K562 (cell line): ENCODE results near the gene ACP1. TPM values are rescaled to one million over a fixed set of nuclear protein-coding genes. Genes with fewer than 3 reads are reported as not detected.

Source experiments
- ARNT ChIP-seq, 2 experiments: fragments of 450-650 bp; IDR thresholded peaks; 2 replicates each; pipeline ENCODE4 v1.6.1; 2016; ENCODE audit warnings: mild to moderate bottlenecking in 1 of 2
- BDP1 ChIP-seq: IDR thresholded peaks from 3 replicates; pipeline ENCODE4 v1.6.1; 2011; ENCODE audit not compliant: insufficient read length, insufficient read depth
- CHCHD3 ChIP-seq: fragments of 250-450 bp; sonication (Bioruptor Pico); IDR thresholded peaks from 2 replicates; pipeline ENCODE4 v2.1.2; 2022; ENCODE audit warnings: mild to moderate bottlenecking
- GATAD2A ChIP-seq: fragments of 450-650 bp; IDR thresholded peaks from 2 replicates; pipeline ENCODE4 v1.6.1; 2017
- NONO ChIP-seq, 2 experiments: fragments of 200-400 bp in 1 of 2; fragments of 450-650 bp in 1 of 2; formaldehyde crosslinking in 1 of 2; IDR thresholded peaks; 2 replicates each; pipeline ENCODE4 v1.6.1; 2017; ENCODE audit warnings: low read depth in 2 of 2, mild to moderate bottlenecking in 2 of 2, moderate library complexity in 2 of 2, low read length in 1 of 2
- POLR2A ChIP-seq: fragments of 450-650 bp; conservative IDR thresholded peaks from 2 replicates; pipeline ENCODE4 v1.6.1; 2016
- SOX6 ChIP-seq: fragments of 450-650 bp; IDR thresholded peaks from 2 replicates; pipeline ENCODE4 v1.6.1; 2014; ENCODE audit warnings: mild to moderate bottlenecking
- YY1 ChIP-seq, 3 experiments: IDR thresholded peaks; 2 replicates each; pipeline ENCODE4 v1.6.1; 2011; ENCODE audit warnings: low read length in 2 of 3, mild to moderate bottlenecking in 2 of 3, moderate library complexity in 2 of 3, borderline replicate concordance in 1 of 3, control low read depth in 1 of 3, low read depth in 1 of 3; ENCODE audit not compliant: insufficient read depth in 3 of 3, insufficient replicate concordance in 2 of 3, control insufficient read depth in 1 of 3, insufficient read length in 1 of 3; ENCODE audit errors: extremely low read depth in 1 of 3
- ZNF174 ChIP-seq: fragments of 250-450 bp; sonication (Bioruptor Pico); IDR thresholded peaks from 2 replicates; pipeline ENCODE4 v1.4.0; 2020; ENCODE audit warnings: mild to moderate bottlenecking
- ZNF639 ChIP-seq, 2 experiments: fragments of 200-800 bp in 1 of 2; sonication (Bioruptor generic) in 1 of 2; sonication (generic) in 1 of 2; formaldehyde crosslinking in 1 of 2; IDR thresholded peaks in 1 of 2; conservative IDR thresholded peaks in 1 of 2; 2 replicates each; pipeline versions ENCODE4 v1.5.0 to v1.6.1; 2016 to 2020; ENCODE audit warnings: missing compliant biosample characterization in 1 of 2, missing genetic modification characterization in 1 of 2, missing genetic modification reagents in 1 of 2
- polyA plus RNA-seq, 8 experiments: library from polyadenylated mRNA; depleted of rRNA in 4 of 8; stranded (reverse) in 5 of 8; unstranded in 3 of 8; fragments of >200 nt; fragmentation: Nextera tagmentation in 2 of 8; fragmentation: Illumina TruSeq in 1 of 8; extraction: Ambion mirVana in 2 of 8; extraction: Trizol in 1 of 8; gene quantifications; 2 replicates each; pipeline versions ENCODE4 v1.2.1 to v1.2.3, GENCODE V29; 2011 to 2014; ENCODE audit warnings: inconsistent platforms in 1 of 8, missing spikeins in 1 of 8
- total RNA-seq, 7 experiments: library from RNA; depleted of rRNA in 6 of 7; stranded (reverse); fragments of >200 nt in 6 of 7; fragmentation: Illumina TruSeq in 2 of 7; extraction: Trizol in 2 of 7; gene quantifications; 2 replicates each; pipeline versions ENCODE4 v1.2.1 to v1.2.3, GENCODE V29; 2011 to 2021; ENCODE audit warnings: low replicate concordance in 1 of 7
- TF ChIP-seq, protein P1 (sequence below): fragments of 450-650 bp; IDR thresholded peaks from 2 replicates; pipeline ENCODE4 v1.6.1; 2017; ENCODE audit warnings: antibody characterized with exemption

The ACP1 gene
- total and polyA plus RNA-seq, 9 of the 15 experiments (the other 6 are each of a cell fraction or from before 2014, with no cell fraction given) = 139 to 493 (median 189) TPM

GRCh38 chr2:264493-265468 is at the start of gene ACP1 (continued):
- TF ChIP-seq ZNF639 (CRISPR knock-in tag; conservative IDR thresholded peaks at IDR 0.05 in 1 of 2, IDR thresholded peaks at IDR 0.05 in 1 of 2) (no peak), ARNT (IDR thresholded peaks at IDR 0.05) (no peak), SOX6 (no peak), CHCHD3 (no peak), YY1 (IDR thresholded peaks at IDR 0.05; ENCODE audit: borderline replicate concordance in 1 of 3, control insufficient read depth in 1 of 3, extremely low read depth in 1 of 3, insufficient read depth in 3 of 3, insufficient read length in 1 of 3, insufficient replicate concordance in 2 of 3, low read depth in 1 of 3, low read length in 2 of 3) (peak; percentile 70 to 95 (median 90)), BDP1 (no peak), NONO (IDR thresholded peaks at IDR 0.05; ENCODE audit: low read depth in 2 of 2, low read length in 1 of 2) (no peak), GATAD2A (no peak), ZNF174 (CRISPR knock-in tag) (no peak), POLR2A (peak; percentile 94)
- TF ChIP-seq, protein P1, sequence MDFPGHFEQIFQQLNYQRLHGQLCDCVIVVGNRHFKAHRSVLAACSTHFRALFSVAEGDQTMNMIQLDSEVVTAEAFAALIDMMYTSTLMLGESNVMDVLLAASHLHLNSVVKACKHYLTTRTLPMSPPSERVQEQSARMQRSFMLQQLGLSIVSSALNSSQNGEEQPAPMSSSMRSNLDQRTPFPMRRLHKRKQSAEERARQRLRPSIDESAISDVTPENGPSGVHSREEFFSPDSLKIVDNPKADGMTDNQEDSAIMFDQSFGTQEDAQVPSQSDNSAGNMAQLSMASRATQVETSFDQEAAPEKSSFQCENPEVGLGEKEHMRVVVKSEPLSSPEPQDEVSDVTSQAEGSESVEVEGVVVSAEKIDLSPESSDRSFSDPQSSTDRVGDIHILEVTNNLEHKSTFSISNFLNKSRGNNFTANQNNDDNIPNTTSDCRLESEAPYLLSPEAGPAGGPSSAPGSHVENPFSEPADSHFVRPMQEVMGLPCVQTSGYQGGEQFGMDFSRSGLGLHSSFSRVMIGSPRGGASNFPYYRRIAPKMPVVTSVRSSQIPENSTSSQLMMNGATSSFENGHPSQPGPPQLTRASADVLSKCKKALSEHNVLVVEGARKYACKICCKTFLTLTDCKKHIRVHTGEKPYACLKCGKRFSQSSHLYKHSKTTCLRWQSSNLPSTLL = no peak
